OCI-LY3 (cell line): ENCODE results near the gene ABI1.

ENCODE experiments used
- EZH2phosphoT487 ChIP-seq: fragments of 200-600 bp; shearing (Covaris generic); IDR thresholded peaks from 2 replicates; pipeline ENCODE4 v1.6.1; 2018; ENCODE audit warnings: antibody characterized with exemption, mixed run types, low read depth
- TF ChIP-seq, protein P1 (sequence below): fragments of 200-600, 300-600 bp; sonication (generic); IDR thresholded peaks from 2 replicates; pipeline ENCODE4 v1.5.1; 2014; ENCODE audit warnings: antibody characterized with exemption, low read length, low read depth

DNA sequence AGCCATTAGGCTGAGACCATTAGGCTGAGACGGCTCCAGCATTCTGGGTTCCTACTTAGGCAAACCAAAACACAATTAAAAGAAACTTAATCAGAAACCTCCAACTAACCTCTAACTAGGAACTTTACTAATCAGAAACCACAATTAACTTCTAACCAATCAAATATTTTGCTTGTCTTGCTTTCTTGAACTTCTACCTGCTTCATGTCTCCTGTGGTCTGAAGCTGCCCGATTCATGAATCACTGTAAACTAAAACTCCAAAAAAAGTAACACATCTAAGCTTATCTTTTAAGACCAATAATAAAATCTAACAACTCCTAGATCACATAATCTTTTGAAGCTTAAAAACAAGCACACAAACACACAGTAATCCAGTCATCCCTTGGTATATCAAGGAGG lies 87.1 kb downstream of the ABI1 start:
- TF ChIP-seq, protein P1, sequence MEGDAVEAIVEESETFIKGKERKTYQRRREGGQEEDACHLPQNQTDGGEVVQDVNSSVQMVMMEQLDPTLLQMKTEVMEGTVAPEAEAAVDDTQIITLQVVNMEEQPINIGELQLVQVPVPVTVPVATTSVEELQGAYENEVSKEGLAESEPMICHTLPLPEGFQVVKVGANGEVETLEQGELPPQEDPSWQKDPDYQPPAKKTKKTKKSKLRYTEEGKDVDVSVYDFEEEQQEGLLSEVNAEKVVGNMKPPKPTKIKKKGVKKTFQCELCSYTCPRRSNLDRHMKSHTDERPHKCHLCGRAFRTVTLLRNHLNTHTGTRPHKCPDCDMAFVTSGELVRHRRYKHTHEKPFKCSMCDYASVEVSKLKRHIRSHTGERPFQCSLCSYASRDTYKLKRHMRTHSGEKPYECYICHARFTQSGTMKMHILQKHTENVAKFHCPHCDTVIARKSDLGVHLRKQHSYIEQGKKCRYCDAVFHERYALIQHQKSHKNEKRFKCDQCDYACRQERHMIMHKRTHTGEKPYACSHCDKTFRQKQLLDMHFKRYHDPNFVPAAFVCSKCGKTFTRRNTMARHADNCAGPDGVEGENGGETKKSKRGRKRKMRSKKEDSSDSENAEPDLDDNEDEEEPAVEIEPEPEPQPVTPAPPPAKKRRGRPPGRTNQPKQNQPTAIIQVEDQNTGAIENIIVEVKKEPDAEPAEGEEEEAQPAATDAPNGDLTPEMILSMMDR = no peak
- no peak for TF ChIP-seq EZH2phosphoT487
